ENCODE data around the gene CCDC188.

Gene CCDC188

GRCh38 chr22:20116376-20116950 is 34.4 kb downstream of the CCDC188 start:
- no peak for DNase-seq

DNA sequence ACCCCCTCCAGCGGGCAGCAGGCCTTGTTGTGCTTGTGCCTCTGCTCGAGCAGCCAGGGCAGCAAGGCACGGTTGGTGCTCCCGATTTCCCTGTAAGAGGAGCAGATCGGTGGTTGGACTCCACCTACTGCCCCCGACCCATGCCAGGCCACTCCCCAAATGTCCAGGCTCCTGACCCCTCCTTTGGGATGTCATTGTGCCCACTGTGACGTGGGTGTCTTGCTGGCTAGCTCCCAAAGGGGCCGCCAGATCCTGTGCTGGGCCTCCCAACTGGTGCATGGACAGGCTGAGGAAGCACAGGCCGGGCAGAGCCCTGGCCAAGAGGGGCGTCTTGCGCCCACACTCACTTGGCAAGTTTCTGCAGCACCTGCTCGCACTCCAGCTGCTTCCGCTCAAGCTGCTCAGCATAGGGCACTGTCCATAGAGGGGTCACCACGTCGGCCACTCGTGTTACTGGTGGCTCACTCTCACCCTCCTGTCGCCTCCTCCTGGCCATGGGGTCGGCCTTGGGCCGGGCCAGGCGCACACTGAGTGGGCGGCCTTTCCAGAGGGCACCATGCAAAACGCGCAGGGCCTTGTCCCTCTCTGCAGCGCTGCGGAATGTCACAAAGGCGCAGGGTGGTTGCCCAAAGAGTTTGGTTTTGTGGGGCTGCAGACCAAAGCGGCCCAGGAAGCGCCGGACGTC is 35.0 kb downstream of the CCDC188 start, which contains the start of gene RANBP1:
Gene RANBP1 (plus strand): TSS at position 414 of the 685 bp plus-strand sequence. CDS start 81 bp downstream, at position 495.
- DNase-seq, result no peak

DNA sequence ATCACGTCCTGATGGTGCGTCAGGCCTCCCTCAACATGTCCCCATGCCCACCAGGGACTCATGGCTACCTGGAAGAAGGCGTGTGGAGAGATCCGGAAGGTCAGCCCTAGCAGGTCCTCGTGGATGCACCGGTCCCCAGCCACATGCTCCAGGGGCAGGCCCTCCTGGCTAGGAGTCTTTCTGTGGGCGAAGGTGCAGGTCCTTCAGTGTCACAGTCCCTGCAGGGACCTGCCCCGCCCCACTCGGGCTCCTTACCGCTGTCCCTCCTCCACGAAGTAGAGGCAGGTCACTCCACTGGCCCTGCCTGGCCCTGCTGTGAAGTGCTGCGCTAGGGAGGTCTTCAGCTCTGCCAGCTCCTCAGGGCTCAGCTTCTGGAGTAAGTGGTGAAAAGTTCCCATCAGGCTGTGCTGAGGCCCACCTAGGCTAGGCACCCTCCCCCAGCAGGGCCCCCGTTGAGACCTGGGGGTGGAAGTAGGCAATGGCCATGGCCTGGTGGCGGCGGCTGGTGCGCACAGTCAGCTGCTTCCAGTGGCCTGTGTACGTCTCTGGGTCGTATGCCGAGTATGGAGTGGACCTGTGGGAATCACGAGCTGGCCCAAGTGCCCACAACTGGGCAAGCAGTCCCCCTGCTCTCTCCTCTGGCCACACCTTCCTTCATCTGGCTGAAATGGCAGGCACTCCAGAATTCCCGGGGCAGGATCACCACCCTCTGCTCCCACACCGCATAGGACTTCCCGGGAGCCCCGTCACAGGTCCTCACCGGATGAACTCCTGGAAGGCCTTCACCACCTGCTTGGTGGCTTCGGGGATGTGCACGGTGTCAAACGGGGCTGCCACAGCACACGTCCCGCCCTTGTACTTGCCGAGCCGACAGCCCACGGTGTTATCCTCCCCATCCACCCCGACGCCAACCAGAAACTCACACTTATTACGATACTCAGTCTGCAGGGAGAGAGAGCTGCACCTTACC is 36.1 kb downstream of the CCDC188 start:
- no peak for DNase-seq

DNA sequence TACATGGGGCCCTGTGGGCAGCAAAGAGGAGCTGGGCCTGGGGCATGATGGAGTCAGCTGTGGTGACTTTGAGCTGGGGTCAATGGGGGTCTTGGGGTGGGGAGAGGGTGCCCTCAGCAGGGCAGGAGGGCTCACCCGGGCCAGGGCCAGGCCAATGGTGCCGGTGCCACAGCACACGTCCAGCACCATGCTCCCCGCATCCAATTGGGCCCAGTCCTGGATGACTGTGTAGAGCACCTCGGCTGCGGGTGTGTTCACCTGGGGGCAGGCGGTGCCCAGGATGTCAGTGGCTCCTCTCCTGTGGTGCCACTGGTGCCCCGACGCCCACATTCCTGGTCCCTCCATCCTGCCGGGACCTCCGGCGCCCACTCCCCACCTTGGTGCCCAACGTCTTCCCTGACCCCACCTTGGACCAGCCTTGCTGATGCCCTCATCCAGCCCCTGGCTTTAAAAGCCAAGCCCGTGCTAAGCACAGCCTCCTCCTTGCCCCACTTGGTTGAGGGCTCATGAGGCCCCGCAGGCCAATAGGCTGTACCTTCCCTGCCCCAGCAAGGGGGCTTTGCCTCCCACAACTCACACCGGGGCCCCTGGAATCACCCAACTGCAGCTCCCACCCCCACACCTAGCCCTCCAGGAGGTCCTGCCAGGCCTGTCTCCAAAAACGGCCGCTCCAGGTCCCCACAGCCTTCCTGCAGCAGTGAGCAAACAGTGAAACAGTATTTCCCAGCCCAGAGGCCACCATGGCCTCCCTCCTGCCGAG is 37.1 kb downstream of the CCDC188 start:
- DNase-seq, result no peak

- no peak for DNase-seq
These were observed 38.0 kb downstream of the CCDC188 start for GRCh38 chr22:20112623-20113511.

GRCh38 chr22:20111689-20112622 is 38.9 kb downstream of the CCDC188 start:
- peak in 1 of 2 experiments; percentile 26 for DNase-seq

DNA sequence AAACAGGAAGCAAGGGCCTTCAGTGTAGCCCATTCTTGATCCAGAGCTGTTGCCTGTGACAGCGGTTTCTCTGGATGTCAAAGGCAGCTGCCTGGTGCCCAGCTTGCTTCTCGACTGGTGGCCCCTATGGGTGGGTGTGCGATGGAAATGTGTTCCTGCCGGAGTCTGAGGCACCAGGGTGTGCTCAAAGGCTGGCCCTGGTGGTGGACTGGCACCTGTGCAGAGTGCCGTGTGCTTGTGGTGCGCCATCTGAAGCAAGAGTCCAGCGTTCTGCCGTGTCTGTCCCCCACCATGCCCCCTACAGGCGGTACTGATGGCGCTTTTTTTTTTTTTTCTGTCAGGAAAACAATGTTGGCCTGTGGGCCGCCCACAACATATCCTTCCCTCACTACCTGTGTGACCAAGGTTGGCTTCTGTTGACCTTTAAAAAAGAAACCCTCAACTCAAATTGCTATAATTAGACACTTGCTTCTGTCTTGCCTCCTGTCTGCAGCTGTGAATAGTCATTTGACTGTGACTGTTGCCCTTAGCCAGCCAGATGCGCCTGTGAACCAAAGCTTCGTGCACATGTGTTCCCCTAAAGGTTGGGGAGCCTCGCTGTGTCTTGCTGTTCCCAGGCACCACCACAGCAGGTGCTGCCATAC is 39.7 kb downstream of the CCDC188 start:
- peak in 1 of 2 experiments; percentile 67 for DNase-seq

GRCh38 chr22:20110359-20110985 is 40.4 kb downstream of the CCDC188 start:
- DNase-seq, result peak in 1 of 2 experiments; percentile 23

GRCh38 chr22:20109411-20110358 is 41.2 kb downstream of the CCDC188 start:
- peak in 1 of 2 experiments; percentile 37 for DNase-seq

DNA sequence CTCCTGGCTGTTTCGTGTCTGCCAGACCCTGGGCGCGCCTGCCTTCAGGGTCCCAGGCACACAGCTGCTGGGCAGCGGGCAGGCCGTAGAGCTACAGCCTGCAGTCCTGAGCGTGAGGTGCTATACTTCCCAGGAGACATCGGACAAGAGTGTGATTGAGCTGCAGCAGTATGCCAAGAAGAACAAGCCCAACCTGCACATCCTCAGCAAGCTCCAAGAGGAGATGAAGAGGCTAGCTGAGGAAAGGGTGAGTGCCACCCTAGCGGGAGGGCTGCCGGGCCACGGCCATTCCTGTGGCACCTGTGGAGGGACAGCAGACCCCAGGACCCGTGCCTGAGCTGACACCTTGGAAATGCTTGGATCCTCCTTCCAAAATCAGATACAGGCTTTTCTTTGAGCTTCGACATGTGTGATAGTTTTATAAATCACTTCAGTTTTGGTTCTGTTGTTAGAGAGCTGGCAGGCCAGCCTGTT is 42.1 kb downstream of the CCDC188 start:
- DNase-seq, result no peak

DNA sequence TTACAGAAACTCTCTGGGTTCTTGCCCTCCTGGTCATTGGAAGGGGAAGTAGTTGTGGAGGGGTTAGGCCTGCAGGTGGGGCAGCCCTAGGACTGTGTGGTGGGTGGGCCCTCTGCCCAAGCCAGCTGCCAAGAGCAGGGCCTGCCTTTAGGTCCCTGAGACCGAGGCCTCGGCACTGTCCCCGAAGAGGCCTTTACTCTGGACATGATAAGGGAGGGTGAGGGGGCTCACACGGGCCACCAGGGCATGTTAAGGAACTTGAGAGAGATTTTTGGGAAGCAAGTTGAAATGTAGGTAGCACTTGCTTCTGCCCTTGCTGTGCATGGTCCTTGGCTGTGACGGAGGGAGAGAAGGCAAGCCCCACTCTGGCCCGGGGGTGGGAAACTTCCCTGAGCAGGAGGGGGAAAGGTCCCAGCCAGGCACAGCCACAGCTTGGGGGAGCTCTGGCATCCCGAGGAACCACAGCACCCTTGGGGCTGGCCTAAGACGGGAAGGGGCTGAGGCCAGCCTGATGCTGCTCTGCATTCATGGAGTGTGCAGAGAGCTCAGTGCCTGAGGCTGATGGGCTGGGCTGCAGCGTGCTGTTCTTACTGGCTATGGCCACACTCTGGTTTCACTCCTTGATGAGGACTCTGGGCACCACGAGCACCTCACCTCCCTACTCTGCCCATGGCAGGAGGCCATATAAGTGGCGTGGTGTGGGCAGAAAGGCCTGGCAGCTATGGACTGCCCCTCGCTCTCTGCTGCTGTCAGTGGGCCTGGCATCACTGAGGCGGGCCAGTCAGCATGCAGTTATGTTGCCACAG is 42.7 kb downstream of the CCDC188 start:
- DNase-seq, result peak in 1 of 2 experiments; percentile 25

GRCh38 chr22:20107471-20107901 is 43.4 kb downstream of the CCDC188 start:
- DNase-seq, result no peak

DNA sequence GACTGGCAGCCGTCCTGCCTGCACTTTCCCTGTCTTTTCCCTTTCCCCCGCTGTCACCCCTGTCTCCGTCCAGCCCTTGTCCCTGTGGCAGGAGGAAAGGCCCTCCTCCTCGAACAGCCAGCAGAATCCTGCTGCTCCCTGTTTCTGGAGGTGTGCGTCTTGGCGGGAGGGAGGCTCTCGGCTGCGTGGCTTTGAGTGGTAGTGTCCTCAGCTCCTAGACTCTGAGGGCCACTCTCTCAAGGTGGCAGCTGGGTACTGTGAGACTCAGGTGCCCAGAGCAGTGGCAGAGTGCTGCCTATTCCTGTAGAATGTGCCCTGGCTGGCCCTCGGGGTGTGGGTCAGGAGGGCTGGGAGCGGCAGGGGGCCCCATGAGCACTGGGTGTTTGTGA is 44.0 kb downstream of the CCDC188 start:
- DNase-seq, result no peak

GRCh38 chr22:20106205-20106848 is 44.5 kb downstream of the CCDC188 start:
- no peak for DNase-seq

DNA sequence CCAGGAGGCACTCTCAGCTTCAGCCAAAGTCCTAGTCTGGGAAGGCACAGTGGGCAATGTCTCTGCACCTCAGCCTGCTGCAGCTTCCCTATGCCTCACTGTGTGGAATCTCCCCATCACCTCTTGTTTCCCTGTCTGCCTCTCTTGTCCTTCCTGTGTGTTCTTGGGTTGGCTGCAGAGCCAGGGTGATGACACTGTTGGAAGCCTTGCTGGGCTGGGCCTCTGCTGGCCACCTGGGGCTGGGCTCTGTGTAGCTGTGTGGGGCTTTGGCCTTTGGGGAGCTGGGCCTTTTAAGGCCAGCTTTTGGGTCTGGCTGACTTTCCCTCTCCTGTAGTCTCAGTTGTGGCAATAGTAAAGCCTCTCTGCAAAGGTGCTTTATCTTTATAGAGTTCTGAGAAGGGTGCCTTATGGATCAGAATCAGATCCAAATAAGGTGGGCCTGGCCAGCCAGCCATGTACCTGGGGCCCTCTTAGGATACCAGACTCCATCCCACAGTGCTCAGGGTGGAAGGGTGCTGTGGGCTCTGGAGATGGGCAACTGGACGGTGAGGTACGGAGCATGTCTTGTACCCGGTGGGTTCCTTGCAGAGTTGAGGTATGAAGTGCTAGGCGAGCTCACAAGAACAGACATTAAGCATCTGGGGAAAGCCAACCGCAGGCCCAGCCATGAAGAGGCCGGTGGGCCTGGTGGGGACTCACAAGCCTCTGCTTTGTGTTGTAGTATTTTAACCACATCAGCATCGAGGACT is 45.2 kb downstream of the CCDC188 start:
- DNase-seq, result no peak

Data from activated T-cell treated with anti-CD3 and anti-CD28 coated beads, Interleukin-2, amount 50 U/mL, for 48 hours (primary cell).